Glomerular visceral epithelial cell (primary cell): ENCODE measurements around the gene ELOVL4.

Experiments
- DNase-seq: peaks from one replicate; pipeline ENCODE4 v3.0.0-alpha.2; 2016; ENCODE audit errors: extremely low spot score

Gene ELOVL4

GRCh38 chr6:79913369-79913768 is 34.0 kb downstream of the ELOVL4 start:
- DNase-seq: no peak

GRCh38 chr6:79911992-79912391 is 35.4 kb downstream of the ELOVL4 start:
- no peak for DNase-seq

- no peak for DNase-seq
These were observed 37.8 kb downstream of the ELOVL4 start for GRCh38 chr6:79909517-79909916.

- no peak for DNase-seq
These were observed 45.3 kb downstream of the ELOVL4 start for GRCh38 chr6:79902046-79902445.

GRCh38 chr6:79898076-79898475 is 49.3 kb downstream of the ELOVL4 start:
- no peak for DNase-seq

GRCh38 chr6:79896075-79896449 is 51.3 kb downstream of the ELOVL4 start:
- no peak for DNase-seq

- no peak for DNase-seq
These were observed 51.8 kb downstream of the ELOVL4 start for GRCh38 chr6:79895382-79896074.

- no peak for DNase-seq
These were observed 52.4 kb downstream of the ELOVL4 start for GRCh38 chr6:79894939-79895338.

GRCh38 chr6:79888587-79888986 is 58.8 kb downstream of the ELOVL4 start:
- DNase-seq: no peak

GRCh38 chr6:79878142-79878748 is 69.1 kb downstream of the ELOVL4 start:
- DNase-seq: no peak

GRCh38 chr6:79874531-79875134 is 72.7 kb downstream of the ELOVL4 start:
- no peak for DNase-seq

- no peak for DNase-seq
These were observed 74.4 kb downstream of the ELOVL4 start for GRCh38 chr6:79872986-79873385.

- DNase-seq: no peak
These were observed 75.0 kb downstream of the ELOVL4 start for GRCh38 chr6:79872303-79872702.

GRCh38 chr6:79869600-79870084 is 77.7 kb downstream of the ELOVL4 start:
- peak; percentile 81 for DNase-seq

GRCh38 chr6:79869184-79869583 is 78.2 kb downstream of the ELOVL4 start:
- DNase-seq: no peak

GRCh38 chr6:79868098-79868722 is 79.1 kb downstream of the ELOVL4 start:
- peak; percentile 63 for DNase-seq
